HTR-8/SVneo (cell line): ENCODE measurements around the gene HDAC4.

Source experiments
- DNase-seq: peaks from one replicate; pipeline ENCODE4 v3.0.0; 2011; ENCODE audit warnings: low spot score, mixed read lengths; ENCODE audit not compliant: insufficient read length
- FAIRE-seq: peaks from 2 replicates; lab custom pipeline; 2011; peaks lifted over from hg19 to GRCh38; lab: Jason Lieb, UNC

Gene HDAC4

DNA sequence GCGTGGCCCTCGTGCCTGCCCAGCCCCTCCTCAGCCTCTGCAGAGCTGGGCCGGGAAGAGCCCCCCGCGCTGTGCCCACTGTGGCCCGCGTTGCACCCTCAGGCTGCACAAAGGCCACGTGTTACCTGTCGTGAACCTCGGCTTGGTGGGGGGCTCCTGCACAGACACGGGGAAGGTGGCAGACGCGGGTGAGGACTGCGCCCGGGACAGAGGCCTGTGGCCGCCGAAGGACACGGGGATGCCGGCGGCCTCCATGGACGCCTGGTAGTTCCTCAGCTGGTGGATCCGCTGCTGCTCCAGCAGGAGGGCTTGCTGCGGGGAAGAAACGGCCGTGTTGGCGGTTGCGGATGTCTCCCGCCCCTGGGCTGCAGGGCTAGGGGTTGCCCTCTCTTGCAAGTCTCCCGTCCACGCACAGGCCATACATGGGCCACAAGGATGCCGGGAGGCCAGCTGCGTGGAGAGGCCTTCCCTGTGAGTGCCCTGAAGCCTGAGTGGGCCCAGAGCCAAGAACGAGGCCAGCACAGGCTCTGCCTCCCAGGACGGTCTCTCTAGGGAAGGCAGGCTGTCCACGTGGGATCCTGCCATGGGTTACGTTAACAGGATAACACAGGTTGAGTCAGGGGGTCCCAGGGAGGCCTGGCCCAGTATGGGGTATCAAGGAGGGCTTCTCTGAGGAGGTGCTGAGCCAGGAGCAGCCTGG is 289.3 kb downstream of the HDAC4 start:
- DNase-seq, result no peak
- no peak for FAIRE-seq

DNA sequence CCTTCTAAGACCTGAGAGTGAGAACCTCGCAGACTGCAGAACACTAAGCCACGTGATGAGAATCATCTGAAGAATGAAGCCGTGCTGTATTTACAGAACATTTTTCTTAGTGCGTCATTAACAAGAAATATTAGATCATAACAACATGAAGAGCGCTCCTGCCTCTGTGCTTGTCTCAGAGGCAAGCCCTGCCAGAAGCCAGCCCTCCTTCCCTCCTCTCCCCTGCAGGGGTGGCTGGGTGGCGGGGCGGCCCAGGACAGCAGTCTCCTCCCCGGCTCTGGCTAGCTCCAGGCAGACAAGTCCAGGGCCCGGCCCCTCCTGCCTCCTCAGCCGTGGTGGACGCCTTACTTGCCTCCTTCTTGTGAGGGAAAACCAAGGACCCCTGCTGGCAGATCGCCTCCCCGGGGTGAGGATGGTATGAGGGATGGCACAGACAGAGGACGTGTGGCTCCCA is 290.2 kb downstream of the HDAC4 start:
- FAIRE-seq (no peak), DNase-seq (no peak)

DNA sequence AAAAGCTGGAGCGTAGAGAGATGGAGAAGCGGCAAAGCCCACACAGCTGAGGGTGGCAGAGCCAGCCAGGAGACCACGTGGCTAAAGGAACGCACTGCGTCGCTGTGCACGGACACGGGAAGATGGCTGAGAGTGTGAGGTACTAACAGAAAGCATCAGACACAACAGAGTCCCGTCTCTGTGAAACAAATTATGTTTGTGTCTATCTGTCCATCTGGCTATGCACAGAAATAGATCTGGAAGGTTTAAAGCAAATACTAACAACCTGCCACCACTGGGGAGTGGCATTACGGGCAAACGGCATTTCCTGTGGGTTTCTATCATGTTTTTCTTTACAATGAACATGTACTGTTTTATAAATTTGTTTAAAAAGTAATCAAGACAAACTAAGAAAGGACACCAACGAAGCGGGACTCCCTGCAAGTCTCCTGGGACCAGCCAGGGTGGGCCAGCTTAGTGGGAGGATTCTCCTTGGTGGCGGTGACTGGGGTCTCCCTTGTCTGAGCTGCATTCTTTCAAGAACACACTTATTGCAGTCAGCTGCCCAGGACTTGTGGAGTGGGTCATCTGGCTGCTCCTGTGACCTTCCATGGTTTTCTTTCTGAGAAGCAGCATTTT is 290.8 kb downstream of the HDAC4 start:
- DNase-seq (no peak), FAIRE-seq (no peak)

DNA sequence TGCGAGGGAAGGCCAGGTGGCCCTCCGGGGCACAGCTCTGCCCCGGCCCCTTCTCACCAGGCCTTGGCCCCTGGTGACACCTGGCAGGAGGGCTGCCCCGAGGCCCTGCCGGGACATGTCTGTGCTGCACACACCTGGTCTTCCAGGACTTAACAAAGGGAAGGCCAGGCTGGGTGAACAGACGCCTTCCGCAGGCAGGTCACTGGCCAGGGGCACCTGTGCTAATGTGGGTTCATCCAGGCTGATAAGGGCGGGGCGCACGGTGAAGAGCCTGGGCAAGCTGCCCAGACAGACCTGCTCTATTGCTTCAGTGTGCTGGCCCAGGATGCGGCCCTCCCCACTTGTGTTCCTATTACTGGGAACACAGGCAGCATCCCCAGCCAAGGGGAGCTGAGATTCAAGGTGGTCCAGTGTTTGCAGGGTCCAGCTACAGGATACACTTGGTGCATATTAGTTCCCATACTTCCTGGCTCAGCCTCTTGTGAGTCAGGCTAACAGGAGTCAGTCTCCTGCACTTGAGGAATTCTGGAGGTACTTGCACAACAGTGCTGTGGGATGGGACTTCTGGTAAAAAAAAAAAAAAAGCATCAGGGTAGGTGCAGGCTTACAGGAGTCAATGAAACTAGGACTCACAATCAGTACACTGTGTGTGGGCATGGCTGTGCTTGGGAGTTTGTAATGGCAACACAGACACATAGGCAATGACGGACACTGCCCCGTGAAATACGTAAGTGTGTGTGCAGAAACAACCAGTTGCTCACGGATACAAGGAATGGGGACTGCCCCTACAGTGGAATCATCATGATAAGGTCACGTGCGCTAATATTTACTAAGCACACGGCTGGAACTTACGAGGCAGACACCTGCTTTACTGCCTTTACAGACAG is 291.5 kb downstream of the HDAC4 start:
- DNase-seq (no peak), FAIRE-seq (no peak)

DNA sequence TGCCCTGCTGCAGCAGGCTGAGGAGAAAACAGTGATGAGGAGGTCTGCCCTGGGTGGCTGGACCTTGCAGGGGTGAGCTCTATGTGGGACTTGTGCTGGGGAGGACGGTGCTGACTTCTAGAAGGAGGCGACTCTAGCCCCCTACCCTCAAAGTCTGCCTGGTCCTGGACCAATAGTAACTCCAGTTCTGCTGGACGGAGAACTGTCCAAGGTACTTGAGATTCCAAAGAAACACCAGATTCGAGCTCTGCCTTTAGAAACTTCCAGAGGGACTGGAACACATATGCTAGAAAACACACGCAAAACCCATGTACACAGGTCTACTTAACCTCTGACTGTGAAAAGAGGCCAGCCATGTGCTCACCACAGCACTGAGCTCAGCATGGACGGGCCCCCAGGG is 292.4 kb downstream of the HDAC4 start:
- FAIRE-seq, result no peak
- DNase-seq, result no peak

DNA sequence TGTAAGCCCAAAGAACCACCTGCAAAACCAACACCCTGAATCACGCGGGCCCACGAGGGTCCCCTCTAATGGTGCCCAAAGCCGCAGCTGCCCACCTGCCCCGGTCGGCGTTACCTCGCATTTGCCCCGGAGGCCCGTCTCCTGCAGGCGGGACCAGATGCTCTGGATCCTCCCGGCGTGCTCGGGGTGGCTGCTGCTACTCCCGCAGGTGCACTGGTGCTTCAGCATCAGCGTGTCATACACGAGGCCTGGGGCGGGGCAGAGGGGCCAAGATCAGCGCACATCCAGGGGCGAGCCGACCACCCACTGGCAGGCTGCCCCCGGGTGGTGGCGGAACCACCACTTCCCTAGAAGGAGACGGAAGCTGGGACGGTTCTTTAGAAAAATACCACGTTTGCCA is 292.9 kb downstream of the HDAC4 start:
- FAIRE-seq, result no peak
- DNase-seq, result no peak

DNA sequence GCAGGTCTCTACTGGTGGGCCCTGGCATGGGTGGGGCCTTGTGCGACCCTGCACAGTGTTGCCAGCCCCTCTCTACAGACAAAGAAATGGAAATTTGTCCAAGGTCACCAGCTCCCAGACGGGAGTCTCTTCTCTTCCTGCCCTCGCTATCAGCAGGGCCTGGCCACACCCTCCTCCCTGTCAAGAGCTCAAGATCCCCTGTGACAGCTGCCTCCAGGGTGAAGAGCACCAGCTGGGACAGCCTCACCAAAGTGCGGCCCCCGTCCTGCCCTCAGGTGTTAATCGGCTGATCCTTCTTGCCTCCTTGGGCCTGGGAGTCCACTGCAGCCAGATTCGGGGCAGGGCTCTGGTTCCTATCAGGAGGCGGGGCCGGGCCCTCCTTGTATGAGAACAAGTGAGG is 293.9 kb downstream of the HDAC4 start:
- no peak for FAIRE-seq
- no peak for DNase-seq

DNA sequence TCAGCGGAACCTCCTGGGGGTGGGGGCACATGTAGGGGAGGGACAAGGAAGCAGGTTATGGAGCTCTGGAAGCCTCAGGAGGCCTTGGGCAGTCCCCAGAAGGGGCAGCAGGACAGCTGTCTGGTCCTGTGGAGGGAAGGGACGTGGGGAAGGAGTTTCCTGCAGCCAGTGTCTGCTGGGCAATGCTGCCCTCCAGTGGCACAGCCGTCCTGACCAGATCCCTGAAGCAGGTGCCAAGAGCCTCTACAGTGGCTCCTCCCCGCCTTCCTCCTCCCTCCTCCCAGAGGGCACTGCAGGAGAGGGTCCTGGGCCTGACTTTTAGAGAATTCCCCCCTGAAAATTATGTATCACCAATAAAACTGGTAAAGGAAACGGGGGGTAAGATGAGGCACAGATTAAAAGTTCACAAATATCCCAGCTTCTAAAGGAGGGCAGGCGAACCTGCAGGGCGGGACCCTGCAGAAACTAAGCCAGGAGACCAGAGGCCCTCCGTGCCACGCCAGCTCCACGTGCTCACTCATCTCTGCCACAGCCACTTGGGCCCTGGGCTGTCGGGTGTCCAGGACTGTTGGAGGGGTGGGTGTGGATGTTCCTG is 294.4 kb downstream of the HDAC4 start:
- no peak for FAIRE-seq

DNA sequence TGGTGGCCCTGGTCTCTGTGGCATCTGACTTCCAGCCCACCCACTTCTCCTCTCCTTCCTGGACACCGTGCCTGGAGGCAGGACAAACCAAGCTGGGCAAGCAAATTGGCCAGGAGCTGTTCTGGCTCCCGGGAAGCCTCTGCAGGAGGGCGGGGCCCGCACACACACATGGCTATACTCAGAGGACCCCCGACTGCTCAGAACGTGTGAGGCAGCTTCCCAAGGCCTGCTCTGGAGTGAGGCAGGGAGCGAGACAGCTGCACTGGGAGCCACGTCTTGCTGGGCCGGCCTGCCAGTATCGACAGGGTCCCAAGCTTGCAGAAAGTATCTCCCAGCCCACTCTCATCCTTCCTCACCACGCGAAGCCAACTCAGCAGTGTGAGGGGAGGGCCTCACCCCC is 295.6 kb downstream of the HDAC4 start:
- DNase-seq (no peak), FAIRE-seq (no peak)

More for the DNA sequence above, 294.4 kb downstream of the HDAC4 start:
- DNase-seq, result peak; percentile 86

DNA sequence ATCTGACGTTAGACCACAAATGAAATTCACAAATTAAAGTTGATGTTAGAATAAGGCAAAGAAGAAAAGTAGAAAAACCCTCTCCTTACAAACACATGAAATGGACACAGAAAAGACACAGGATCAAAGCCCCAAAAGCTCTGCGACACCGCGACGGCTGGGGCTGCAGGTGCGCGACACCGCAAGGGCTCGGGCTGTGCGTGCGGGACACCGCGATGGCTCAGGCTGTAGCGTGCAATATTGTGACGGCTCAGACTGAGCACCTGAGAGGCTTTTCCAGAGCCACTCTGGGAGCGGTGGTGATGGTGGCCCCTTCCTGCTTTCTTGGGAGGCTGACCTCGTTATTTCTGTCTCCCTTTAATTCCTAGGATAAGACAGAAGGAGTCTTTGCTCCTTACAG is 296.0 kb downstream of the HDAC4 start:
- FAIRE-seq, result no peak
- DNase-seq, result no peak

DNA sequence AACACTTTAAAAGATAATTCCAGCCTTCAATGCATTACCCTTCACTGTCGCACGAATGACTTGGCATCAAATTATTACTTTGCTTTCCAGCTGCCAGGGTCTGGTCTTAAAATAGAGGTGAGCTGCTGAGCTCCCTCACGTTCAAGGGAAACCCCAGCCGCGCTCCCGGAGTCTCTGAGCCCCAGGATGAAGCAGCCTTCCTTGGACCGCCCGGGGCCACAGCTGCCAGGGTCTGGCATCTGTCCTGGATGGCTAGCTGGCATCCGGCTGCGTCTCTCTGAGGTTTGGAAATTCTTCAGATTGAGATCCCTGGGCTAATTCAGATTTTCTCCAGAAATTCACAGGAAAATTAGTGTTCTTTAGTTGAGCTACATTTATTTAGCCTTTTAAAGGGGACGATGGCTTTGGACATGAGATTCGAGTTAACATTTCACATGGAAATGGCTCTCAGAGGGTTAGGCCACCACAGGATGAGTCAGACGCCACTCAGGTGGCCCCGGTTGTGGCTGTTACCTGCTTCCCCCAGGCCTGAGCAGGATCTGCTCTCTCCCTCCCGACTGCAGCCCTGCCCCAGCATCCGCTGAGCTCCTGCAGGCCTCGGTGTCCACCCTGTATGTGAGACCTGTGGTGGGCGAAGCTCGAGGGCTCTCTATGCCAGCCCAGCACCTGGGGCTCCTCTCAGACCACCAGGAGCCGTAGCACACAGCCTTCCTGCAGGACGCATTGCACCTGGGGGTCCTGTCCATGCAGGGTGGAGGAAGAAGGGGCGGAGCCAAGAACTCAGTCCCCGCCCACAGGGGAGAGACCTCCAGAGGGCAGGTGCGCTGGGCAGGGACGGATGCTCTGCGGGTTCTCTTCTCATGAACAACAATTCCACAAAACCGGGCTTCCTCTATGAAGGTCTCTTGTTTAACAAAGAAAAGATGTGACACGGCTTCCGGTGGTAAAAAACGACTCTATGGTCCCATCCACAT is 297.4 kb downstream of the HDAC4 start:
- FAIRE-seq (no peak), DNase-seq (no peak)

DNA sequence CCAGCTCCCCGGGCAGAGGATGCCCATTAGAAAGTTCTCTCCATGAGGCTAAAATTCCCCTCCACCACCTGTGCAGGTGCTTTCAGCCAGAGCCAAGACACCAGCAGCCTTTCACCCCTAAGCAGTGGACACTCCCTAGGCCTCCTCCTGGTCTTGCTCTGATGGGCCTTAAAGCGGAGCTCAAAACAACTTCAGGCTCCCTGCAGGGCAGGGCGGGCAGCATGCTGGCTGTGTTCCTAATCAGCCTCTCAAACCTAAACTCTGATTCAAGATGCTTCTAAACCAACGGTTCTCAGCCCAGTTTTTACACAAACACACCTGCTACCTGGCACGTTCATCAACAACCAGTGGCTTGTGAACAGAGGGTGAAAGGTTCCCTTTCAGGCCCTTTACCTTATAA is 298.6 kb downstream of the HDAC4 start:
- no peak for FAIRE-seq
- no peak for DNase-seq

DNA sequence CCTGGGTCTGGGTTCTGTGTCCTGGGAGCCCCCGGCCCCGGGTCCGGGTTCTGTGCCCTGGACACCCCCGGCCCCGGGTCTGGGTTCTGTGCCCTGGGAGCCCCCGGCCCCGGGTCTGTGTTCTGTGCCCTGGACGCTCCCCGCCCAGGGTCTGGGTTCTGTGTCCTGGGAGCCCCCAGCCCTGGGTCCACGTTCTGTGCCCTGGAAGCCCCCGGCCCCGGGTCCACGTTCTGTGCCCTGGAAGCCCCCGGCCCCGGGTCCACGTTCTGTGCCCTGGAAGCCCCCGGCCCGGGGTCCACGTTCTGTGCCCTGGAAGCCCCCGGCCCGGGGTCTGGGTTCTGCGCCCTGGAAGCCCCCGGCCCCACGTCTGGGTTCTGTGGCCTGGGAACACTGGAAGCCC is 299.0 kb downstream of the HDAC4 start:
- DNase-seq (no peak), FAIRE-seq (no peak)

DNA sequence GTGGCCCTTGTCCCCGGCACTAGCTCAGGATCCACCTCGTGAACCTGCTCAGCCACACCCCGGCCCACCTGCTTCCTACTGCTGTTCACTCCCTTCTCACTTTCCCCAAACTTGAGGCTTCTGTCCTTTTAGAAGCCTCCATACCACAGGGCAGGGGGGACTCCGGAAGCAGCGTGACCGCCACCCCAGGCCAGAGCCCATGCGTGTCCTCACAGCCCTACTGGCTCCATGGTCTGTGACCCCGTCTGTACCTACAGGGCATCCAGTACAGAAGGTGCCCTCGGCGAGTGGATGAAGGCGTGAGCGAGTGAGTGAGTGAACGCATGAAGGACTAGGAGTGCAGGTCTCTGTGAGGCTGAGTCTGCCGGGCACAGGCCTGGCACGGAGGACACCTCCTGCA is 299.7 kb downstream of the HDAC4 start:
- DNase-seq, result no peak
- FAIRE-seq, result no peak

DNA sequence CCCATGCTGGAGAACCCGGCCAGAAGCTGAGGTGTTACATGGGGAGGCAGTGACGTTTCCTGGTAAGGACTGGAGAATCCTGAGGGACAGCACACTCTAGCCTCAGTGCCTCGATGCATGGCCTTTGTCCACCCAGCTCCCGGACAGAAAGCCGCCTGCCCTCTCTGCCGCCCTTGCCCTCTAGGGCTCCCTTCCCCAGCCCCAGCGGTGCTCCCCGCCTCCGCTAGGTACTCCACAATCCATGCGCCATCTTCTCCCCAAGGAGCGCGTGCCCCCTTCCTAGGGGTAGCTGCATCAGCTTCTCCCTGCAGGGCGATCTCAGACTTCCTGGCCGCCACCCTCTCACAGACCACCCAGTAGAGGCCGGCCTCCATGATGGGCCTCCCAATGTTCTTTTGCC is 301.3 kb downstream of the HDAC4 start:
- no peak for FAIRE-seq
- DNase-seq, result no peak

DNA sequence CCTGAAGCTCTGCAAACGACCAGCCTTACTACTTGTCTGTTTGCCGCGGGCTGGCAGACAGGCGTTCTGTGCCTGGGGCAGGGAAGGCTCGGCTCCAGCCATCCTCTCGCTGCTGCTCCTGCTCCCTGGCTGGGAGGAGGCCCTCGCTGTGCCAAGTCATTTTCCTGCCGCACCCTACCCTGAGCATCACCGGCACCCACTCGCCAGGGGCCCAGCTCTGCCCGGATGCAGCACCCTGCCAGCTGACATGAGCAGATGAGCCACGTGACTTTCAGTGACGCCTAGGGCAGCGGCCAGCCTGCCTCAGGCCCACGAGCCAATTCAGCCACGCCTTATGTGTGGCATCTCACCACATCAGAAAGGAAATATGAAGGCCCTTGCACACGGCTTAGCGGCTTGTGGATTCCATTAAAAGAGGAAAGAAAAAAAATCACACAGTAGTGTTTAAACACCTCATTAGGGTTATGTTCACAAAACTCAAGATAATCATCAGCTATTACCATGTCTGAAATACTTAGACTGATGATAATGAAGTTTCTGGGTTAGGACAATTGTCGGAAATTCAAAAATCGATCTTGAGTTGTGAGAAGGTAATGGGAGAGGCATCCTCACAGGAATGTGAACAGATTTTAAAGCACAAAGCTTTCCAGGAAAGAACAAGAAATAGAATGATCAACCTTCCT is 302.4 kb downstream of the HDAC4 start:
- no peak for FAIRE-seq
- no peak for DNase-seq

DNA sequence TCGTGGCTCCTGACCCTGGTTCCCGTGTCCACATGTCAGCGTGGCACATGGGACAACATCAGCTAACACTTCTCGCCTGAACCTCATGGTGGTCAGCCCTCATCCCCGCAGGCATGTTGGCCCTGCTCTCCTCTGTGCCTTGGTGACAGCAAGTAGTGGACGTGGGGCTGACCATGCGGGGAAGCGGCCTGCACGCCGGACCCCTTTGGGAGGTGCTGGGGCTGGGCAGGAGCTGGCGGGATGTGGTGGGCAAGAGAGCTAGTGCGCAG is 303.5 kb downstream of the HDAC4 start:
- FAIRE-seq, result no peak

DNA sequence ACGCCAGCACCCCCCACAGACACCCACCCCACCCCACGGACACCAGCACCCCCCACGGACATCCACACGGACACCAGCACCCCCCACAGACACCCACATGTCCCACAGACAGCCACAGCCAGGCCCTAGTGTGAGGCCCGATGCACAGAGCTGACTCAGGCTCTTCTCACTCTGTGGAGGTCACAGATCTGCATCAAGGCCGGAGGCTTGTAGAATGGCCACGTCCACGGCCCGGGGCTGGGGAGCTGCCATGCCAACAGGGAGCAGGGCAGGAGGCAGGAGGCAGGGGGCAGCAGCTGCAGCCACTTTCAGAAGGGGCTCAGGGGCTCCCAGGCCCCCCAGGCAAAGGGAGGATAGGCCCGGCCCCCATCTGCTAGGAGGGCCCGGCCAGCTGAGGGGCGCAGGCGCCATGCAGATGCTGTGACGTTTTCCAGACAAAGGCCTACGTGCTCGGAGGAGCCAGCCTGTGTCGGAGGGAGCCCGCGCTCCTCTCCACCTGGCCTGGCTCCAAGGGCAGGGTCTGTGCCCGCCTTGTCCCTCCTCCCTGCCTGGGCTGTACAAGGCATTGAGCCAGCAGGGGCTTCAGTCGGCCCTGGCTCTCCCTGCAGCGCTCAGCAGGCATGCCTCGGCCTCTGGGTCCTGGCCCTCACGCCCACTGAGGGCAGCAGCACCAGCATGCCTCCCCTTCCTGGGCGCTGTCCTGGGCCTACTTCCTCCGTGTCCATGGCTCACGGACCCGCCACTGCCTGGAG is 304.0 kb downstream of the HDAC4 start:
- DNase-seq, result no peak
- FAIRE-seq, result no peak

More for the DNA sequence above, 303.5 kb downstream of the HDAC4 start:
- DNase-seq, result no peak
